Peyer's patch (tissue), 4 donors: ENCODE measurements around the gene SERPINB12.

Source experiments
- POLR2A ChIP-seq, 2 donors: fragments of 450-650 bp; IDR thresholded peaks; one replicate each; pipeline ENCODE4 v1.5.1; 2017; ENCODE audit warnings: antibody characterized with exemption in 2 of 2, mild to moderate bottlenecking in 2 of 2, moderate library complexity in 2 of 2
- TF ChIP-seq, protein P1 (sequence below), 6 experiments: fragments of 450-650 bp in 4 of 6; fragments of 200-600 bp in 2 of 6; sonication (generic) in 1 of 6; IDR thresholded peaks; one replicate each; pipeline ENCODE4 v1.5.1; 2017 to 2019; ENCODE audit warnings: antibody characterized with exemption in 6 of 6, mild to moderate bottlenecking in 3 of 6, moderate library complexity in 1 of 6

DNA sequence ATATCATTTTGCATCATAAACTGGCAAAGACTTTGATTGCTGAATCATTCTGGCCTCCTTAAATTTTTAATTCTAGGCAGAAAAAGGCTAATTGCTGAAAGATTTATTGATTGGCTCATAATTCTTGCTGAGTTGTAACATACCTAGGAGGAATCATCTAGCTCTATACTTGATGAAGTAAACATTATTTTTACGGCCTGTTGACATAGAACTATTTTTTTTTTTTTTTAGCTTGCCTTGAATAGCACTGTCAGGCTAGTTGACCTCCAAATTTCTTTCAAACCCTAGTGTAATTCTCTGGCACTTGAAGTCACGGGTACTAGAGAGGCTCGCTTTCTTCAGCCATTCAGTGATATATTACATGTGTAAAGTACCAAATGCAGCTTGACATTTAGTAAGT is 2.8 kb downstream of the SERPINB12 start:
- TF ChIP-seq, protein P1, sequence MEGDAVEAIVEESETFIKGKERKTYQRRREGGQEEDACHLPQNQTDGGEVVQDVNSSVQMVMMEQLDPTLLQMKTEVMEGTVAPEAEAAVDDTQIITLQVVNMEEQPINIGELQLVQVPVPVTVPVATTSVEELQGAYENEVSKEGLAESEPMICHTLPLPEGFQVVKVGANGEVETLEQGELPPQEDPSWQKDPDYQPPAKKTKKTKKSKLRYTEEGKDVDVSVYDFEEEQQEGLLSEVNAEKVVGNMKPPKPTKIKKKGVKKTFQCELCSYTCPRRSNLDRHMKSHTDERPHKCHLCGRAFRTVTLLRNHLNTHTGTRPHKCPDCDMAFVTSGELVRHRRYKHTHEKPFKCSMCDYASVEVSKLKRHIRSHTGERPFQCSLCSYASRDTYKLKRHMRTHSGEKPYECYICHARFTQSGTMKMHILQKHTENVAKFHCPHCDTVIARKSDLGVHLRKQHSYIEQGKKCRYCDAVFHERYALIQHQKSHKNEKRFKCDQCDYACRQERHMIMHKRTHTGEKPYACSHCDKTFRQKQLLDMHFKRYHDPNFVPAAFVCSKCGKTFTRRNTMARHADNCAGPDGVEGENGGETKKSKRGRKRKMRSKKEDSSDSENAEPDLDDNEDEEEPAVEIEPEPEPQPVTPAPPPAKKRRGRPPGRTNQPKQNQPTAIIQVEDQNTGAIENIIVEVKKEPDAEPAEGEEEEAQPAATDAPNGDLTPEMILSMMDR (IDR thresholded peaks at IDR 0.05): no peak
- no peak for TF ChIP-seq POLR2A (IDR thresholded peaks at IDR 0.05)
